K562 (cell line): ENCODE data around the gene S100A9. TPM values are rescaled to one million over a fixed set of nuclear protein-coding genes. Genes with fewer than 3 reads are reported as not detected.

Source experiments
- ATAC-seq: fragments of 200-7000 bp; cut with Tn5 transposase; 3 replicates; pipeline ENCODE4 v1.9.1; 2020; ENCODE audit warnings: moderate library complexity
- BruUV-seq: library from RNA; stranded (reverse); fragments of 400-500 nt; replicated peaks from 2 replicates; lab custom pipeline; 2021; lab: Mats Ljungman, UMichigan
- CTCF ChIA-PET: fragments of 300-600 bp; formaldehyde crosslinking; extraction: SDS; loops from one replicate; lab custom pipeline; 2021; ENCODE audit warnings: low intra/inter-chr PET ratio; lab: Yijun Ruan, JAX
- POLR2A ChIA-PET: fragments of 300-600, 350-650 bp; sonication (Branson Sonifier 250); formaldehyde crosslinking; extraction: SDS; loops from one replicate; lab custom pipeline; 2021; ENCODE audit warnings: antibody characterized with exemption, inconsistent platforms; lab: Yijun Ruan, JAX
- DNase-seq, 4 experiments: peaks; one replicate each; pipeline versions ENCODE4 v3.0.0 to v3.0.0-alpha.2; 2011 to 2018; ENCODE audit warnings: low spot score in 3 of 4, mixed read lengths in 3 of 4; ENCODE audit errors: extremely low read depth in 1 of 4
- FAIRE-seq: peaks from 2 replicates; lab custom pipeline; 2011; peaks lifted over from hg19 to GRCh38; lab: Jason Lieb, UNC
- H2AFZ ChIP-seq: 2 replicates; pipeline ENCODE4 v1.6.0; 2011; ENCODE audit warnings: low read depth, low read length, control low read depth, inconsistent platforms
- H3K27ac ChIP-seq: fragments of 200-600 bp; 3 replicates; pipeline ENCODE4 v1.8.0; 2011; ENCODE audit warnings: low read depth, mild to moderate bottlenecking, control low read depth, inconsistent platforms, low read length, moderate library complexity, mixed read lengths; ENCODE audit errors: extremely low read depth
- H3K27me3 ChIP-seq, 2 experiments: fragments of 300-600 bp in 1 of 2; 2 replicates in 1 of 2; 3 replicates in 1 of 2; pipeline versions ENCODE4 v1.6.0 to v1.8.0; 2011; ENCODE audit warnings: inconsistent platforms in 2 of 2, low read length in 2 of 2, mild to moderate bottlenecking in 1 of 2, mixed read lengths in 1 of 2, moderate library complexity in 1 of 2; ENCODE audit not compliant: control insufficient read depth in 2 of 2, insufficient read depth in 2 of 2
- H3K36me3 ChIP-seq: fragments of 300-600 bp; 3 replicates; pipeline ENCODE4 v1.8.0; 2011; ENCODE audit warnings: mild to moderate bottlenecking, low read length, inconsistent platforms; ENCODE audit not compliant: control insufficient read depth, insufficient read depth
- H3K4me1 ChIP-seq, 2 experiments: fragments of 200-600 bp in 1 of 2; replicated peaks in 1 of 2; 2 replicates in 1 of 2; 3 replicates in 1 of 2; pipeline versions ENCODE4 v1.5.1 to v1.8.0; 2011; ENCODE audit warnings: inconsistent platforms in 2 of 2, low read length in 2 of 2, mild to moderate bottlenecking in 1 of 2, mixed read lengths in 1 of 2, moderate library complexity in 1 of 2; ENCODE audit not compliant: control insufficient read depth in 2 of 2, insufficient read depth in 2 of 2
- H3K4me2 ChIP-seq: 2 replicates; pipeline ENCODE4 v1.6.1; 2011; ENCODE audit warnings: low read length, control low read depth, inconsistent platforms, mixed read lengths; ENCODE audit not compliant: insufficient read depth
- H3K4me3 ChIP-seq: fragments of 200-600 bp; sonication (generic), shearing (Covaris generic); 2 replicates; pipeline ENCODE4 v1.5.1; 2016; ENCODE audit warnings: control low read depth, inconsistent platforms
- H3K79me2 ChIP-seq: fragments of 200-600 bp; 3 replicates; pipeline ENCODE4 v1.8.0; 2011; ENCODE audit warnings: low read length, inconsistent platforms; ENCODE audit not compliant: control insufficient read depth, insufficient read depth
- H3K9ac ChIP-seq, 2 experiments: 2 replicates each; pipeline versions ENCODE4 v1.6.0 to v1.6.1; 2011; ENCODE audit warnings: low read depth in 2 of 2, low read length in 2 of 2, control low read depth in 1 of 2, inconsistent platforms in 1 of 2, mild to moderate bottlenecking in 1 of 2, mixed read lengths in 1 of 2; ENCODE audit not compliant: insufficient read depth in 1 of 2
- H3K9me1 ChIP-seq: one replicate; pipeline ENCODE4 v1.6.0; 2011; ENCODE audit warnings: inconsistent platforms, mild to moderate bottlenecking, low read length, moderate library complexity; ENCODE audit not compliant: control insufficient read depth, insufficient read depth
- H3K9me3 ChIP-seq: replicated peaks from 2 replicates; pipeline ENCODE4 v1.5.1; 2011; ENCODE audit warnings: low read depth, low read length, inconsistent platforms; ENCODE audit not compliant: control insufficient read depth, insufficient read depth
- H4K20me1 ChIP-seq: replicated peaks from 2 replicates; pipeline ENCODE4 v1.6.1; 2011; ENCODE audit warnings: low read length, inconsistent platforms, mixed read lengths; ENCODE audit not compliant: control insufficient read depth, insufficient read depth
- CEBPB ChIP-seq: fragments of 450-650 bp; IDR thresholded peaks from 2 replicates; pipeline ENCODE4 v1.6.1; 2016; ENCODE audit warnings: missing genetic modification characterization, missing compliant biosample characterization
- FOXP1 ChIP-seq: sonication (generic); formaldehyde crosslinking; IDR thresholded peaks from 2 replicates; pipeline ENCODE4 v1.8.0; 2022; ENCODE audit warnings: mild to moderate bottlenecking, missing genetic modification reagents
- SREBF2 ChIP-seq: sonication (generic); formaldehyde crosslinking; IDR thresholded peaks from 2 replicates; pipeline ENCODE4 v1.4.0; 2020; ENCODE audit warnings: mild to moderate bottlenecking, missing genetic modification reagents
- TEAD4 ChIP-seq, 2 experiments: sonication (generic) in 1 of 2; formaldehyde crosslinking in 1 of 2; IDR thresholded peaks; 2 replicates each; pipeline versions ENCODE4 v1.6.1 to v1.8.0; 2012 to 2022; ENCODE audit warnings: borderline replicate concordance in 1 of 2, inconsistent platforms in 1 of 2, low read length in 1 of 2, mild to moderate bottlenecking in 1 of 2, missing genetic modification reagents in 1 of 2
- ZFP91 ChIP-seq: sonication (generic); formaldehyde crosslinking; IDR thresholded peaks from 2 replicates; pipeline ENCODE4 v1.8.0; 2022; ENCODE audit warnings: mild to moderate bottlenecking, missing genetic modification reagents
- ZNF589 ChIP-seq: fragments of 200-800 bp; sonication (Bioruptor generic); IDR thresholded peaks from 2 replicates; pipeline ENCODE4 v1.6.1; 2016; ENCODE audit warnings: low read depth, missing genetic modification characterization, missing compliant biosample characterization
- WGBS: fragments of 100-300 bp; shearing (Covaris generic); methylation state at CpG from one replicate; pipeline ENCODE4 v1.1.6; 2016; ENCODE audit warnings: low coverage, mixed read lengths; ENCODE audit not compliant: insufficient coverage; ENCODE audit errors: missing lambda C conversion rate; 5-methylcytosine and 5-hydroxymethylcytosine counted together
- in situ Hi-C: fragments of 300-500 bp; cut with MboI; formaldehyde crosslinking; loops from 4 replicates; pipeline ENCODE4 v1.15.0; 2018; ENCODE audit warnings: inconsistent platforms, mixed read lengths
- intact Hi-C: fragments of 100-400 bp; cut with micrococcal nuclease; formaldehyde crosslinking; loops from 2 replicates; pipeline ENCODE4 v1.14.2; 2022
- polyA plus RNA-seq, 8 experiments: library from polyadenylated mRNA; depleted of rRNA in 4 of 8; stranded (reverse) in 5 of 8; unstranded in 3 of 8; fragments of >200 nt; fragmentation: Nextera tagmentation in 2 of 8; fragmentation: Illumina TruSeq in 1 of 8; extraction: Ambion mirVana in 2 of 8; extraction: Trizol in 1 of 8; gene quantifications; 2 replicates each; pipeline versions ENCODE4 v1.2.1 to v1.2.3, GENCODE V29; 2011 to 2014; ENCODE audit warnings: inconsistent platforms in 1 of 8, missing spikeins in 1 of 8
- total RNA-seq, 7 experiments: library from RNA; depleted of rRNA in 6 of 7; stranded (reverse); fragments of >200 nt in 6 of 7; fragmentation: Illumina TruSeq in 2 of 7; extraction: Trizol in 2 of 7; gene quantifications; 2 replicates each; pipeline versions ENCODE4 v1.2.1 to v1.2.3, GENCODE V29; 2011 to 2021; ENCODE audit warnings: low replicate concordance in 1 of 7

Gene S100A9
- total and polyA plus RNA-seq, 9 of the 15 experiments (the other 6 are each of a cell fraction or from before 2014, with no cell fraction given): 0.80 TPM; not detected in 8

GRCh38 chr1:153354515-153355193, 3.0 kb upstream of the S100A9 start:
- DNase-seq (no peak), ATAC-seq (no peak), FAIRE-seq (no peak)
- 2% methylated on average over 7 of the region's 8 CpGs for WGBS
- peaks cover 3% of the 10 kb centered on the region; the same call in 1 of the 2 replicates for H4K20me1 ChIP-seq
- intact Hi-C loops (loop anchor here (1.0 to 10.0 kb wide), 4 partner anchors 46 to 630 kb away; partner anchors contain the start of gene RAB13), in situ Hi-C loops (loop anchor here (5.0 to 10.0 kb wide), 2 partner anchors 153 to 400 kb away; no protein-coding TSS in a partner anchor)
- POLR2A ChIA-PET: interaction anchor here (0.6 kb wide), 1 partner anchor 273 kb away, joined by 3 read pairs; the partner anchor contains the start of gene S100A13
- H3K9me1 ChIP-seq: no peaks in the 10 kb centered on the region
- no peak overlapping the region for H3K27ac ChIP-seq
- H3K4me2 ChIP-seq: no peak overlapping the region
- H3K4me3 ChIP-seq: no peak overlapping the region
- H3K9ac ChIP-seq: no peak overlapping the region
- H3K27me3 ChIP-seq: peaks cover 4 to 40% of the 10 kb centered on the region in 2 experiments; a peak in 4 of 5 replicates
- peaks cover 0 to 3% of the 10 kb centered on the region in 2 experiments; a peak in 1 of 5 replicates for H3K4me1 ChIP-seq
- no peaks in the 10 kb centered on the region for H3K36me3 ChIP-seq
- CTCF ChIA-PET: interaction anchor here (0.6 to 3.1 kb wide), 6 partner anchors 45 to 632 kb away, joined by 3 to 48 read pairs (median 8); partner anchors contain the start of gene RAB13
- H2AFZ ChIP-seq: no peak overlapping the region
- no peaks in the 10 kb centered on the region for H3K9me3 ChIP-seq
- TF ChIP-seq CEBPB (tag): no peak
- no peak for TF ChIP-seq ZNF589
- no peak for TF ChIP-seq TEAD4 (IDR thresholded peaks at IDR 0.05; ENCODE audit: low read length)
- TF ChIP-seq TEAD4 (CRISPR knock-in tag; IDR thresholded peaks at IDR 0.05; ENCODE audit: borderline replicate concordance): no peak
- no peak for TF ChIP-seq SREBF2 (CRISPR knock-in tag)
- no peak for TF ChIP-seq ZFP91 (CRISPR knock-in tag)
- no peak for TF ChIP-seq FOXP1 (CRISPR knock-in tag)
- BruUV-seq: no TSS peak
- H3K79me2 ChIP-seq: no peaks in the 10 kb centered on the region
